NCI-H1436 treated with DMSO at 0.1 percent for 48 hours (cell line): Measurements from ENCODE around the gene C2orf81.
A peak's percentile ranks its signal among the peaks of the same experiment; 100 is the strongest.
"Not testable (repeated sequence)": the region's sequence is repeated elsewhere in the genome, so short reads cannot be mapped to it uniquely, and the experiment has no call there.

Experiments used
- DNase-seq: peaks from one replicate; lab custom pipeline; 2025; lab: John Stamatoyannopoulos, UW

C2orf81 gene

GRCh38 chr2:74423231-74424095 is 2.0 kb upstream of the C2orf81 start:
- DNase-seq, result no peak

- DNase-seq, result not testable (repeated sequence)
These were observed 846 bp downstream of the C2orf81 start for GRCh38 chr2:74420443-74421103.

DNA sequence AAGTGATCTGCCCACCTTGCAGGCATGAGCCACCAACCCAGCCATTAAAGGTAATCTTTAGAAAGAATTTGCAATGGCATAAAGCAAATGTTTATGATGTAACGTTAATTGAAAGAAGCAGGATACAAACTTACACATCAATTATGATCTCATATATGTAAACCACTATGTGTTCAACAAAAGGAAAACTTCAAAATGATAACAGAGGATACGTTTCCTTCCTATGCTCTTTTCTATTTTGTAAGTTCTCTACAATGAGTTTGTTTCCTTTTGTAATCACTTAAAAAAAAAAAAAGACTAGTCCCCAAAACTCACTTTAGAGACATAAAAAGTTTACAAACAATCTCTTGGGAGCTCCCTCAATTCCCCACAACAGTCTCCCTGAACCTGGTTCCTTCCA is 1.4 kb downstream of the C2orf81 start:
- DNase-seq, result no peak

DNA sequence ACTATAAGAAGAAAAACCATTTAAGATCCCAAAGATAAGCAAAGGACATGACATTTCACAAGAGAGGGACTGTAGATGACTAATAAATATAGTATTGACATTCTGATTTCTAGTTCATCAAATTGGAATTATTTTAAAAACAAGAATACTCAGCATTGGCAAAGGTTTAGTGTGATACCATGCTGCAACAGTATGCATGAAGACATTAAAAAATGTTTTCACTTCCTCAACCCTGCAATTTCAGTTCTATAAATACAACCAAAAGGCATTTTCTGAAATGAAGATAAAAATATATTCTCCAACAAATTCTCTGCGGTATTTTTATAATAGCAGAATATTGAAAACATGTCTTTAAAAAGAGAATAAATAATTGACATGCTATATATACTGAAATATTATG is 2.1 kb downstream of the C2orf81 start:
- no peak for DNase-seq

- no peak for DNase-seq
These were observed 3.1 kb downstream of the C2orf81 start for GRCh38 chr2:74418312-74418711.

DNA sequence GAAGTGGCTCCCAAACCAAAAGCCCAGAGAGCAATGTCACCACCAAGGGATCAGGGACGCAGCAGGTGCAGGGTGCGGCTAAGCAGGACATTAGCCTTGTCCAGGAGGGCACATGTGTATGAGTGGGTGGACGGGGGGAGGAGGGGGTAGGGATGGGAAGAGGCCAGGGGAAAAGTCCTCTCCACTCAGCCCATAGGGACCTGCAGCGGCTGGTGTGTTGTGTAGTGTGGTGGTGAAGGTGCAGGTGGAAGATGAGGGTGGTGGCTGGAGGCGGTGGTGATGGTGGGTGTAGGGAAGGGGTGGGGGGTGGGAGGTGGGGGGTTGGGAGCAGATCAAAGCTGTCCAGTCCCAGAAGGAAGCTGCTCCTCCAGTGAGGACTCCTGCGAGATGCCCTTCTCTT is 3.7 kb downstream of the C2orf81 start:
- no peak for DNase-seq

DNA sequence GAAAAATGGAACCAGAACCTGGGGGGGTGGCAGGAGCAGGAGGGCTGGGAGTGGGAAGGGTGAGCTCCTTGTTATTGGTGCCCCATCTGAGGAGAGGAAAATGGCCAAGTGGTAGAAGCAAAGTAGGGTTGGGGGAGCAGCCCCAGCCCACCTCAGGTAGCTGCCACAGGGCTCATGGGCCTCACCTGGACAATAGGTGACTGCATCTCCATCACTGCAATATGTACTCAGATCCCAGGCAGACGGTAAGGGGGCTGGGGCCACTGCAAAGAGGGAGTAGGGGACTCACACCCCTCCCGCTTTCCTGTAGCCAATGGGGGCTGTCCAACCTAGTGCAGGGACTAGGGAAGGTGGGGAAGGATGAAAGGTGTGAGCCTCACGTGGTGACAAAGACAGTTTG is 4.2 kb downstream of the C2orf81 start:
- DNase-seq, result no peak

DNA sequence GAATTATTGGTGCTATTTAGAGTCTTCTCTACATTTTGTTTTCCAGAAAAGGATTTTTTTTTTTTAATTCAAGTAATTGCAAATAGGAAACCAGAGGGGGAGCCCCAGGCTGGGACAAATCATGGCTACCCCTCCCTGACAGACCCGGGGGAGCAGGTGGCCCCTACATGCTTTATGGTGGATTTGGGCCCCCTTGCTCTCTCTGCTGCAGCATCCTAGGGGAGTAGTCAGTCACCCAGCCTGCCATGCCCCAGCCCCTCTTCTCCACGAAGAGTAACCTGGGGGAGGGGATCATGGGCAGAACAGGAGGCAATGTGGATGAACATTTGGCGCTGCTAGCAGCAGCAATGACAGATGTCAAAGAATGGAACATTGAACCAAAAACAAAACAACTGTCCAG is 4.6 kb downstream of the C2orf81 start:
- no peak for DNase-seq

DNA sequence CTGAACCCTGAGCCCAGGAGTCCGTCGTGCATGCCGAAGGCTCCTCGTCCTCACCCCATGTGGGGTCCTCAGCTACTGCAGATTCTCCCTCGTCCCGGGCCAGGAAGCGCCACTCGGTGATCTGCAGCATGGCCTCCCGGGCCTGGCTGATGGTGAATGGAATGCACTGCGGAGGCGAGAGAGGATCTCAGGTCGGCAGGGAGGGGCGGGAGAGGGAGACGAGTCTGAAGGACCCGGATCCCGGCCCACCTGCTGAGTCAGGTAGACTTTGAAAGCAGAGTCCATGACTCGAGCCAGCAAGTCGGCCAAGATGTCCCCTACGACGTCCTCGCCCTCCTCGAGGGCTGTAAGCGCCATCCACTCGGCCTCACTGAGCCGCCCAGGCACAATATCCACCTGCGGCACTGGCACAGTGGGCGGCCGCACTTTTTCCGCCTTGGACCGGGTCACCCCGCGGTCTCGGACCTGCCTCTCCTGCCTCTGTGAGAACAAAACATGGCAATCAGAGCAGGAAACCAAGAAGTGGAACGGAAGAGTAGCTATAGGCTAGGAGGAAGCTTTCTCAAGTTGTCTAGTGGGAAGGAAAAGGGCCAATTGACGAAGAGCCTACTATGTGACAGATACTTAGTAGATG is 5.5 kb downstream of the C2orf81 start:
- DNase-seq, result no peak

DNA sequence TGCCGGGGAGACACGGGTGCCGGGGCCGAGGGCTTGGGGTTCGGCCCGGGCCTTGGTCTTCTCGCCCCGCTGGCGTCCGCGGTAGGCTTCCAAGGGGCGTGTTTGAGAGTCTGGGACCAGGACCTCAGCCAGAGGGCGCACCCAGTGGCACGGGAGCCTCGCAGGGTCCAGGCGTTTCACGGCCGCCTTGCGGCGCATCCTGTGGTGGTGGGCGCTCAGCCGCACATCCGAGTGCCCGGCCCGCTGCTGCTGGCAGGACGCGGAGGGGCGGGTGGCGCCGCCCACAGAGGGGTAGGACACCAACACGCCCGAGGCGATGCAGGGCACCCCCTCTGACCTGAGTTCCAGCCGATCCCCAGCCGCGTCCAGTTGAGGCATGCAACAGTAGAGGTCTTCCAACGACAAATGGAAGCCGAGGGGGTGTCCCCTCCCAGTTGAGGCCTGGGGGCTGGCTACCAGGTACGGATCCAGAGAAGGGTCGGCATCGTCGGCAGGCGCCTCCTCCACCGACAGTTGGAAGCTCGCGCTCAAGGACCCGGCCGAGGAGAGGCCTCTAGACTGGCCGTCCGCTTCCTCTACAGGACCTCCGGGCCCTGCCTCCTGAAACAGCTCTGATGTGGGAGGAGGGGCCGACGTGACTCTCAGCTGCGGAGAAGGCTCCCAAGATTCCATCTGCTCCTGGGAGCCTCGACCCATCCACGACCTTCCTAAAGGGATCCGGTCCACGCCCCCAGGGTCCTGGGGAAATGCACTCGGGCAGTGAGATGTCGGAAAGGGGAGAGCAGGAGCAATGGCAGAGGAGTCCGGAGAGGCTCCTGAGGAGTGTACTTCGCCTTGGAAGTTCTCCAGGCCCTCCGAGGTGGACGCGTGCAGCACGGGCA is 6.3 kb downstream of the C2orf81 start:
- no peak for DNase-seq

- no peak for DNase-seq
These were observed 7.0 kb downstream of the C2orf81 start for GRCh38 chr2:74414441-74414840.

GRCh38 chr2:74413001-74413698 is 8.3 kb downstream of the C2orf81 start:
- DNase-seq, result no peak

GRCh38 chr2:74407682-74408081 is 13.7 kb downstream of the C2orf81 start:
- DNase-seq, result no peak

GRCh38 chr2:74406035-74406434 is 15.4 kb downstream of the C2orf81 start:
- DNase-seq, result no peak

DNA sequence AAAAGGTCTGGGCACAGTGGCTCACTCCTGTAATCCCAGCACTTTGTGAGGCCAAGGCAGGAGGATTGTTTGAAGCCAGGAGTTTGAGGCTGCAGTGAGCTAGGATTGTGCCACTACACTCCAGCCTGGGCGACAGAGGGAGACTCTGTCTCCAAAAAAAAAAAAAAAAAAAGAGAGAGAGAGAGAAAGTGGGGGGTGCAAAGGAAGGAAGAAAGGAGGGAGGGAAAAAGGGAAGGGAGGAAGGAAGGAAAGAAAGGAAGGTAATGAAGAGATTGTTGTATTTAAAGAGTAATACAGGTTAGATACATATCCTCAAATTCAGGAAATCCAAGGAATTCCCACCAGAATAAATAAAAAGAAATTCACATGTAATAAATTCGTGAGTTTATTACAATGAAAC is 19.5 kb downstream of the C2orf81 start:
- DNase-seq, result no peak

- no peak for DNase-seq
These were observed 21.6 kb downstream of the C2orf81 start for GRCh38 chr2:74399785-74400184.

DNA sequence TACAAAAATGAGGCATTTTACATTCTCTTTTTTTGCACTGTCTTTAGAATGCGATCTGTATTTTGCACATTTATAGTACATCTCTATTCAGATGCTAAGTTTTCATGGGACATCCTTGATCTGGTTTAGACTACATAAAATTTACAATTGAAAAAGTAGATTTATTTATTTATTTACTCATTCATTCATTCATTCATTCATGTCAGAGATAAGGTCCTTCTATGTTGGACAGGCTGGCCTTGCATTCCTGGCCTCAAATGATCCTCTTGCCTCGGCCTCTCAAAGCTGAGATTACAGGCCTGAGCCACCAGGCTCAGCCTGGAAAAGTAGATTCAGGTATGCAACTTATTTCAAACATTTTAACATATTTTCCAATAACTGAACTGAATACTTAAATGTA is 25.3 kb downstream of the C2orf81 start:
- DNase-seq, result no peak

- DNase-seq, result no peak
These were observed 27.9 kb downstream of the C2orf81 start for GRCh38 chr2:74393525-74393924.

DNA sequence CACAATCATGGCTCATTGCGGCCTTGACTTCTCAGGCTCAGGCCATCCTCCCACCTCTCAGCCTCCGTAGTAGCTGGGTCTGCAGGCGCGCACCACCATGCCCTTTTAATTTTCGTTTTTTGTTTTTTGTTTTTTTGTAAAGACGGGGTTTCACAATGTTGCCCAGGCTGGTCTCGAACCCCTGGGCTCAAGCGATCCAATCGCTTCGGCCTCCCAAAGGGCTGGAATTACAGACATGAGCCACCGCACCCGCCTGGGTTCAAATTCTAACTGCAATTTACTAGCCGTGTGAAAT is 29.0 kb downstream of the C2orf81 start:
- DNase-seq, result no peak

- peak; percentile 71 for DNase-seq
These were observed 29.6 kb downstream of the C2orf81 start for GRCh38 chr2:74391580-74392448.

DNA sequence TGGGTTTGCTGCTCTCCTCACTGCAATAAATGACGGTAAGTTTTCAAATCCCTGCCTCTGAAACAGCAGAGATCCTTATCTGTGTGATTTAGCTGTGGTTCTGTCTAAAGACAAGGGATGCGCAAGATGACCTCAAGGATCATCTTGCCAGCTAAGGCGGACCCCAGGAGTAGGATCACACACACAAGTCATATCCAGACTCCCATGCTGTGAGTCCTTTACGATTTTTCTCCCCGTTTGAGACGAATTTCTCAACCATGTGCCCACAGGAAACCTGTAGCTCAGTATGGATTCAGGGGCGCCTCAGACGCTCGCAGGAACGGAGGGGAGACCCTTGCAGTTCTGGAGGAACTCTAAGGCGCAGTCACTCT is 30.2 kb downstream of the C2orf81 start:
- no peak for DNase-seq
